Stimulated activated memory B cell treated with anti-CD40 and anti-IgM and Interleukin-4, amounts not matched to agents 10 μg/mL and 1 μg/mL and 100 μg/mL, for 72 hours (primary cell): ENCODE data around the gene RGS13.
"Not testable (repeated sequence)": the region's sequence is repeated elsewhere in the genome, so short reads cannot be mapped to it uniquely, and the experiment has no call there.

Source experiments
- ATAC-seq: fragments of 150-1000 bp; cut with Tn5 transposase; 2 replicates; pipeline ENCODE4 v1.10.0; 2021
- H3K27ac Mint-ChIP-seq: one replicate; pipeline ENCODE4 v1.8.0; 2022; ENCODE audit warnings: mild to moderate bottlenecking, mixed read lengths
- H3K27me3 Mint-ChIP-seq: one replicate; pipeline ENCODE4 v1.8.0; 2022; ENCODE audit warnings: mixed read lengths
- H3K36me3 Mint-ChIP-seq: one replicate; pipeline ENCODE4 v1.8.0; 2022; ENCODE audit warnings: mixed read lengths
- H3K4me1 Mint-ChIP-seq: one replicate; pipeline ENCODE4 v1.8.0; 2022; ENCODE audit warnings: mixed read lengths
- H3K4me3 Mint-ChIP-seq: one replicate; pipeline ENCODE4 v1.8.0; 2022; ENCODE audit warnings: mild to moderate bottlenecking, moderate library complexity, mixed read lengths
- H3K9me3 Mint-ChIP-seq: one replicate; pipeline ENCODE4 v1.8.0; 2022; ENCODE audit warnings: mixed read lengths

The RGS13 gene

DNA sequence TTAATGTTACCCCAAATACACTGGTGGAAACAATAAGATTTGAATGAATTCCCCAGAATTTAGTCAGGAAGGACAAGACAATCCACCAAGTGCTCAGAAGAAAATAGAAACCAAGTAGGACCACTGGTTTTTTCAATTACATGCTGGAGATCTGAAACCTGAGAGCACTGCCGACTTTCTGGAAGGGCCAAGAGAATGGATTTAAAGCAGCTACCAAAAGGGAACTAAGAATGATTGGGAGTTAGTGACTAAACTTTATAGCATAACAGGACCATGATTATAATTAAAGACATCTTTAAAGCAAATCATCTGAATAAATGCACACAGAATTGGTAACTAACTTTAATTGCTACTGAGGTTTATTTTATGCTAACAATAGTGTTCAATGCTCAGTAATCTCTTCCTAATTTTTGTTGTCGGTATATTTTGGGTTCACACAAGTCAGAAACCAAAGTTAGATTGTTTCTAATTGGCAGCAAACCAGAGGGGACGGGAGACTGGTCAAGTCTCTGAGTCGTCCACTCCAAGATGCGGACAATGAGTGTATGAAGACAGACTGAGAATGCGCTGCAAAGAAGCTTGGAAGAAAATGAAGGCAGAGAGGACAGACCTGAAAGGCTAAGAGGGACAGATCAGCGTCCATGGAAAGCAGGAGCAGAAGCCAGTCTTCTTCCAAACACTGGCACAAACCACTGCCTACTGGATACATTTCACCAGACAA is 2.3 kb upstream of the RGS13 start:
- Mint-ChIP-seq H3K27me3 (peaks cover 60% of the 10 kb centered on the region), H3K9me3 (no peaks in the 10 kb centered on the region), H3K36me3 (no peaks in the 10 kb centered on the region), H3K4me1 (no peaks in the 10 kb centered on the region), H3K27ac (no peak overlapping the region), H3K4me3 (no peak overlapping the region)
- ATAC-seq: no peak

DNA sequence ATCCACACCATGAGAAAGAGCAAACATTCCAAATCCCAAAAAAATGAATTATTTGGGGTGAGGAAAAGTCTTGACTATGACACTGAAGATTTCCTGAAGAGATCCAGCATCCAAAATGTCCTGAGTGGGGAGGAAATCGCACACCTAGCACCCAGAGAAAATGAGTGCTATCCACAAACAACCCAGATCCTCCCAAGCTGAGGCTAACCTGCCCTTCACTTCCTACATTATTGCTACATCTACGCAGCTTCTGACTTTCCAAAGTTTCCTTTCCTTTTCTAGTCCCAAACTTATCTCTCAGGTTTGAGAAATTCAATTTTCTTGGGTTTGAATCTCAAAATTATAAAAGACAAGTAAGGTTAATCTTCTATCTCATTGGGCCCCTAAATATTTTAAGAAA is 906 bp upstream of the RGS13 start:
- ATAC-seq: no peak
- no peaks in the 10 kb centered on the region for H3K36me3 Mint-ChIP-seq
- H3K27ac Mint-ChIP-seq: no peak overlapping the region
- no peak overlapping the region for H3K4me3 Mint-ChIP-seq
- no peaks in the 10 kb centered on the region for H3K4me1 Mint-ChIP-seq
- no peaks in the 10 kb centered on the region for H3K9me3 Mint-ChIP-seq
- H3K27me3 Mint-ChIP-seq: peaks cover 50% of the 10 kb centered on the region

DNA sequence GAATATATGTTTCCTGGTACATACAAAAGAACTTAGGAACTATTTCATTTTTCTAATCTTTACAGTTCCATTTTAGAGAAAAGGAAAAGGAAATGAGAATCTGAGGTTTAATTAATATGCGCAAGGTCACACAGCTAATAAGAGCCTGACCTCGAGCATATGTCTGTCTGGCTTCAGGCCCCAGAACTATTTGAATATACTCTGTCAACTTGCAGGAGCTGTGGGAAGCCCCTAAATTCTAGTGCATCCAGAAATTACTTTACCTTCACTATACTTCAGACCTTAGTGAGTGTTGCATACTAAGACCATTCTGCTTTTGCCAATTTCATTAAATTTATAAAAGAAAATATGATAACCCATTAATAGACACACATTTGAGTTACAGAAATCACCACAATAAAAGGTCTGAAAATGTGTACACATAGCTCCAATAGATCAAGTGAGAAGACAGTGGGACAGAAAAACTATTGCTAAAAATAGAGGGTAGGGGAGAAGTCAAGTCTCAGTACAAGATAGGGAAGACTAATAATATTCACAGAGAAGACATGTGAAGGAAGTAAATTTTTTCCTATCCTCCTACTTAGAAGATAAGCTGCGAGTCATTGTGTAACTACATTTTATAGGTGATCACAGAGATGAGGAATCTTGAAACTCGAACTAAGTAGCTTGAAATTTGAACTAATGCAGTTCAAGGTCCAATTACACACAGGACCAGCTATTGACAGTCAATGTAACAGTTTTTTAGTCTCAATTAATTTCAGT is 3.8 kb downstream of the RGS13 start:
- peaks cover 15% of the 10 kb centered on the region for H3K27me3 Mint-ChIP-seq
- H3K27ac Mint-ChIP-seq: no peak overlapping the region
- peak; percentile 93 for ATAC-seq
- no peaks in the 10 kb centered on the region for H3K36me3 Mint-ChIP-seq
- peak overlapping the region; percentile 33 for H3K4me3 Mint-ChIP-seq
- H3K4me1 Mint-ChIP-seq: no peaks in the 10 kb centered on the region
- no peaks in the 10 kb centered on the region for H3K9me3 Mint-ChIP-seq

DNA sequence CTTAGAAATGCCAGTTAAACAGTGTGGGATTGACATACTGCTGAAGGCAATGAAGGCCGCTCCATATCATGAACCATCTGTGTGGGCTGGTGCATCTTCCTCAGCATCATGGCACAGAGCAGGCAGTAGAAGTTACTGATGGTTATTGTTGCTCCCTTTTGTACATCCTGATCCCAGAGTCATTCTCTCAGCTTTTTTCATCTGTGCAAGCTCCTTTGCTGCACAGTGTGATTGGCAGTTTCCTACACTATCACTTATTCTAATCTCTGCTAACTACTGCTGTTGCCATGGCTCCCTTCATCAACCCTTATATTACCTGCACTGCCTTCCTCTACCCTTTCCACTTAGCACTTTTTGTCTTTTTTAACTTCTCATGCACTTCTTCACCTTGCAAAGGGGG is 16.2 kb downstream of the RGS13 start:
- Mint-ChIP-seq H3K36me3 (no peaks in the 10 kb centered on the region), H3K9me3 (no peaks in the 10 kb centered on the region), H3K27ac (no peak overlapping the region), H3K4me3 (no peak overlapping the region), H3K4me1 (no peaks in the 10 kb centered on the region), H3K27me3 (peaks cover 10% of the 10 kb centered on the region)
- ATAC-seq: no peak

DNA sequence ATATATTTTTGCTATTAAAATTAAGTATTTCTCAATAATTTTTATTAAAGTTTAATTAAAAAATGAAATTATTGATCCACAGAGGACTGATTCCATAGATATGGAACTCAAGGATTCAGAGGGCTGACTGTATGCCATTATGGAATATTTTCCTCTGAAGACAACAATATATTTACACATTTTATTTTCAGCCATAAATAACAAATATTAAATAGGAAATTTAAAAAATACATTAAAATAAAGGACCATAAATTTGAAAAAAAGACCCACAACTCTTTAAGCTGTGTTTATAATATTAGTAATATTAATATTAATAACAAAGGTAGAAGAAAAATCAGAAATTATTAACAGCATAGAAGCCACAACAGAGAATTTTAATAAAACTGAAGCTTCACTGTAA is 18.2 kb downstream of the RGS13 start:
- no peak overlapping the region for H3K4me3 Mint-ChIP-seq
- no peak for ATAC-seq
- no peaks in the 10 kb centered on the region for H3K9me3 Mint-ChIP-seq
- no peaks in the 10 kb centered on the region for H3K4me1 Mint-ChIP-seq
- H3K27me3 Mint-ChIP-seq: peaks cover 10% of the 10 kb centered on the region
- H3K36me3 Mint-ChIP-seq: no peaks in the 10 kb centered on the region
- no peak overlapping the region for H3K27ac Mint-ChIP-seq

DNA sequence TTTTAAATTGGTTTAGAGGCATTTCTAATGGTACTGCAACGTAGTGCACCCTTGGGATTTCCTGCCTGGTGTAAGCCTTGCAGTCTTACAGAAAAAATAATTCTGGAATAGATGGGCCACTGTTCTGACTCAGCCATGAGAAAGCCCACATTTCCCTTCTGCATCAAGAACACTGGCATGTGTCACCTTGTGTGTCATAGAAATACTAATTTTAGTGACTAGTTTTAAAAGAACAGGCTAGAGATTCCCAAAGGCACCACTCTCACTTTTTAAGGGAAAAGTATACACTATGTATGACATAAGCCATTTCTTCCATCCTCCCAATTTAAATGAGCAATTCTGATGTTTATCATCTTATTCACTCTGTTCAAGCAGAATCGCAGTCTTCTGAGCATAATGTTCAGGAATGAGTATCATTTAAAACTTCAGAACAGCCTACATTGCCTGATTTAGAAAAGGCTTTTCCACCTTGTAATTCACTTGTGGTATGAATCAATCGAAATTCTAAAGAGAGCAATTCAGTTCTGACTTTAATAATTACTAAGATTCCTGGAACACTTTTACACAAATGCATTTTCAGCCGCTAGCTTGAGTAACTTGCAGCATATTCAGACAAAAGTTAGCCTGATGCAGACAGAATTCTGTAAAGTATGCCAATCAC is 18.8 kb downstream of the RGS13 start:
- Mint-ChIP-seq H3K27me3 (peaks cover 4% of the 10 kb centered on the region), H3K4me3 (no peak overlapping the region), H3K36me3 (no peaks in the 10 kb centered on the region), H3K27ac (no peak overlapping the region), H3K4me1 (no peaks in the 10 kb centered on the region), H3K9me3 (no peaks in the 10 kb centered on the region)
- ATAC-seq: no peak

DNA sequence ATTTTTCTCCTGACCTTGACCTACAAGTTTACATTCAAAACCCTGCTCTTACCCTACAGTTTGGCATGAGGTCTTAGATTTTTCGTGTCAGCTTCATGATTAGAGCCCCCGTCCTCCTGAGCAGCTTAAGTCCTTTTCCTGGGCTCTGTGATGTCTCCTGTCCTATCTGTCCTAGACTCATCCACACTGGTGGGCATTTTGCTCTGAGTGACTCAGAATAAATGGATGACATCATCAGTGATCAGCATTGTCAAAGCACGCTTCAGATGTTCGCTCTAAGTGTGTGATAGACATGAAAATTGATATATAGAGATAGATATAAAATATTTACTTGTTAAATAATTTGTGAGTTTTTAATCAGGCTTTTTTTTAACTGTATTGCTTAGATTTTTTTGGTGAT is 21.8 kb downstream of the RGS13 start:
- H3K4me1 Mint-ChIP-seq: no peaks in the 10 kb centered on the region
- no peaks in the 10 kb centered on the region for H3K36me3 Mint-ChIP-seq
- no peak for ATAC-seq
- no peak overlapping the region for H3K27ac Mint-ChIP-seq
- H3K27me3 Mint-ChIP-seq: no peaks in the 10 kb centered on the region
- H3K4me3 Mint-ChIP-seq: no peak overlapping the region
- no peaks in the 10 kb centered on the region for H3K9me3 Mint-ChIP-seq

DNA sequence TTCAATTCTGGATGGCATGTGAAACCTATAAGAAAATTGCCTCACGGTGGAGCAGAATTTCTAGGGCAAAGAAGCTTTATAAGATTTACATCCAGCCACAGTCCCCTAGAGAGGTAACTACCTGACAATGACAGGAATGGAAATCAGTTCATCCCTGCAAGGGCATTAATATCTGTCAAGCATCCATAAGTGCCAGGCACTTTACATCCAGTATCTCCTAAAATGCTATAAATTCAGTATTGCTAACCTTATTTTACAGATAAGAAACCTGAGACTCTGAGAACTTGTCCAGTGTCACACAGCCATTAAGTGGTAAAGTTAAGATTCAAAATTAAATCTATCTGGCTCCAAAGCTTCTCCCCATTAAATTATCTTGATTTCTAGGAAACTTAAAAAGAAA is 22.3 kb downstream of the RGS13 start:
- H3K9me3 Mint-ChIP-seq: no peaks in the 10 kb centered on the region
- ATAC-seq: no peak
- H3K36me3 Mint-ChIP-seq: no peaks in the 10 kb centered on the region
- H3K27ac Mint-ChIP-seq: no peak overlapping the region
- H3K4me3 Mint-ChIP-seq: no peak overlapping the region
- H3K4me1 Mint-ChIP-seq: no peaks in the 10 kb centered on the region
- H3K27me3 Mint-ChIP-seq: no peaks in the 10 kb centered on the region

DNA sequence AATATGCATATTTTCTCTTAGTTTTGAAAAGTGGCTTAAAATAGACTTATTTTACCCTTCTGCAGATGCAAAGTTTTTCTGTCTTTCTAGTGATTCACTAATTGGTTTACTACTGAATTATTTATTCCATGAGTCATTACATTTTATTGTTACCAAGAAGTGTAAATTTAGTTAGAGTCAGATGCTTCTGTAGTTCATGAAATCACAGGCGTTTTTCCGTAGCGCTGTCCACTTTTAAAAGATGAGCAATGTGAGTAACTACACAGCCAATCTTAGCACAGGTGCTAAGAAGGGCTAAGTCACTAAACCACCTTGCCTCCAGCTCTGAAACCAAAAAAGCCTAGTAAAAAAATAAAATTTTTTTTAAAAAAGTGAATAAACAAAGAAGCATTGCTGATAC is 24.7 kb downstream of the RGS13 start:
- H3K4me3 Mint-ChIP-seq: no peak overlapping the region
- ATAC-seq: no peak
- H3K9me3 Mint-ChIP-seq: no peaks in the 10 kb centered on the region
- no peaks in the 10 kb centered on the region for H3K27me3 Mint-ChIP-seq
- no peaks in the 10 kb centered on the region for H3K36me3 Mint-ChIP-seq
- H3K4me1 Mint-ChIP-seq: no peaks in the 10 kb centered on the region
- no peak overlapping the region for H3K27ac Mint-ChIP-seq

DNA sequence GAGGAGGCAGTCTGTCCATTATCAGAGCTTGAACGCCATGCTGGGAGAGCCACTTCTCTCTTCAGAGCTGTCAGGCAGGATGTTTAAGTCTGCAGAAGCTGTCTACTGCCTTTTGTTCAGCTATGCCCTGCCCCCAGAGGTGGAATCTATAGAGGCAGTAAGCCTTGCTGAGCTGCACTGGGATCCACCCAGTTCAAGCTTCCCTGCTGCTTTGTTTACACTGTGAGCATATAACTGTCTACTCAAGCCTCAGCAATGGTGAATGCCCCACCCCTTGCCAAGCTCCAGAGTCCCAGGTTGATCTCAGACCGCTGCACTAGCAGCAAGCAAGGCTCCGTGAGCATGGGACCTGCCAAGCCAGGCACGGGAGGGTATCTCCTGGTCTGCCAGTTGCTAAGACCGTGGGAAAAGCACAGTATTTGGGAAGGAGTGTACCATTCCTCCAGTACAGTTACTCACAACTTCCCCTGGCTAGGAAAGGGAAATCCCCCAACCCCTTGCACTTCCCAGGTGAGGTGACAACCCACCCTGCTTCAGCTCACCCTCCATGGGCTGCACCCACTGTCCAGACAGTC is 32.5 kb downstream of the RGS13 start:
- Mint-ChIP-seq H3K4me1 (no peaks in the 10 kb centered on the region), H3K4me3 (no peak overlapping the region), H3K27ac (no peak overlapping the region), H3K9me3 (peaks cover 3% of the 10 kb centered on the region), H3K36me3 (no peaks in the 10 kb centered on the region), H3K27me3 (peaks cover 12% of the 10 kb centered on the region)
- ATAC-seq: no peak

DNA sequence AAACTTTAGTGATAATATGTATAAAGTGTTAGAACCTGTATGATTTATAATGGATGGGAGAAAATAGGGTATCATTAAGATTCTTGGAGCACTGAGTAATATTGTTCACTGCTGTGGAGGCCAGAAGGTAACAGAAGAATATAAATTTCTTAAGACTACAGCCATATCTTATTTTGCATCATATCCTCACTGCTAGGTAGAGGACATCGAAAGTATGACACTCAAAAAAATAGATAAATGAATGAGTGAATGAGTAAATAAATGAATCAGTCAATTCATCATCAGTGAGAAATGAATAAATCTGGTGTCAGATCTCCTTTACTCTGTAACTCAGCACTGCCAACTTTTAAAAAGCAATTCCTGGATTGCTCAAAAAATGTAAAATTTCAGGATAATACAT is 33.2 kb downstream of the RGS13 start:
- ATAC-seq: no peak

DNA sequence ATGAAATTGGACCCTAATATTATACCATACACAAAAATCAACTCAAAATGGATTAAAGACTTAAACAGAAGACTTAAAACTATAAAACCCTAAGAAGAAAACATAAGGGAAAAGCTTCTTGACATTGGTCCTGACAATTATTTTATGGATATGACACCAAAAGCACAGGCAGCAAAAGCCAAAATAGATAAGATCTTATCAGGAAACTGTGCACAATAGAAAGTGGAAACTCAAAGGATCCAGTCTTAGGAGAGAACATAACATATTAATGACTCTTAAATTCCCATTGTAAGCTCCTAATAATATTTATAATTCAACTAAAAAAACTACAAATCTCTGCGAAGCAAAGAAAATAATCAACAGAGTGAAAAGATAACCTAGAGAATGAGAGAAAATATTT is 39.8 kb downstream of the RGS13 start:
- no peaks in the 10 kb centered on the region for H3K4me1 Mint-ChIP-seq
- H3K27ac Mint-ChIP-seq: no peak overlapping the region
- H3K9me3 Mint-ChIP-seq: no peaks in the 10 kb centered on the region
- H3K4me3 Mint-ChIP-seq: no peak overlapping the region
- no peaks in the 10 kb centered on the region for H3K36me3 Mint-ChIP-seq
- no peaks in the 10 kb centered on the region for H3K27me3 Mint-ChIP-seq
- ATAC-seq: no peak

More for the DNA sequence above, 33.2 kb downstream of the RGS13 start:
- Mint-ChIP-seq H3K4me1 (no peaks in the 10 kb centered on the region), H3K27me3 (peaks cover 12% of the 10 kb centered on the region), H3K4me3 (no peak overlapping the region), H3K36me3 (no peaks in the 10 kb centered on the region), H3K9me3 (peaks cover 3% of the 10 kb centered on the region), H3K27ac (no peak overlapping the region)

DNA sequence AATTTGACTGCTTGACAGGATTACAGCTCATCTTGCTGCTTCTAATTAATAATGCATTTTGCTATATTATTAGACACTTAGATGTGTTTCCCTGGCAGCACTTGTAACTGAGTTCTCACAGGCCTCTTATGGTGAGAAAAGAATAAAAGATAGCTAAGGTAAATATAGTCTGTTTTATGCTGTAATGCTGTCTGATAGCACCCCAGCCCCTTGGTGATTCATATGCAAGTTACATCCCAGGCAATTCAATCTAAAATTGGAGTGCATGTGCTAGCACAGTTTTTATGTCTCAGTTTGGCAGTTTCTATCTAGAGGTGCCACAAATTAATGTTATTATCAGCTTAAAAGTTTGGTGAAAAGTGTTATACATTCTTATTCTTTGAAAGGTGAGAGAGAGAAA is 42.2 kb downstream of the RGS13 start:
- Mint-ChIP-seq H3K9me3 (no peaks in the 10 kb centered on the region), H3K27me3 (no peaks in the 10 kb centered on the region), H3K4me3 (no peak overlapping the region), H3K36me3 (no peaks in the 10 kb centered on the region), H3K4me1 (no peaks in the 10 kb centered on the region), H3K27ac (no peak overlapping the region)
- ATAC-seq: no peak

DNA sequence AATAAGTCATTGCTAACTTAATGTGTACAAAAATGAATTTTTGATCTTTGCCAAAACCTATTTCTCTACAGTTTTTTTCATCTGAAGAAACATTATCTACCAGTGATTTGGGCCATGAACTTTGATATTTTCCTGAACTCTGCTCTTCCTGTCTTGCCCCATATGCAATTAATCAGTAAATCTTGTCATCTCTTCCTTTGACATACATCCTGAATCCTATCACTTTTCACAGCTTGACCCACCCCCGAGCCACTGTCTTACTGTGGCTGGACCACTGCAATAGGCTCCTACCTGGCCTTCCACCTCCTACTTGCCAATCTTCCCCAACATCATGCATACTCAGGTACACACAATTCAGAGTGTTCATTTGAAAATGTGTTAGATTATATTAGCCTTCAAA is 46.4 kb downstream of the RGS13 start:
- ATAC-seq: no peak
- Mint-ChIP-seq H3K27me3 (peaks cover 5% of the 10 kb centered on the region), H3K4me3 (no peak overlapping the region), H3K9me3 (no peaks in the 10 kb centered on the region), H3K27ac (no peak overlapping the region), H3K4me1 (no peaks in the 10 kb centered on the region), H3K36me3 (no peaks in the 10 kb centered on the region)

DNA sequence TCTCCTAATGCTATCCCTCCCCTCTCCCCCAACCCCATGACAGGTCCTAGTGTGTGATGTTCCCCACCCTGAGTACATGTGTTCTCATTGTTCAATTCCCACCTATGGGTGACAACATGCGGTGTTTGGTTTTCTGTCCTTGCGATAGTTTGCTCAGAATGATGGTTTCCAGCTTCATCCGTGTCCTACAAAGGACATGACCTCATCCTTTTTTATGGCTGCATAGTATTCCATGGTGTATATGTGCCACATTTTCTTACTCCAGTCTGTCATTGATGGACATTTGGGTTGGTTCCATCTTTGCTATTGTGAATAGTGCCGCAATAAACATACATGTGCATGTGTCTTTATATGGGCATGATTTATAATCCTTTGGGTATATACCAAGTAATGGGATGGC is 47.1 kb downstream of the RGS13 start:
- not testable (repeated sequence) for H3K9me3 Mint-ChIP-seq, ATAC-seq, H3K27ac Mint-ChIP-seq, H3K4me1 Mint-ChIP-seq, H3K36me3 Mint-ChIP-seq, H3K4me3 Mint-ChIP-seq
- H3K27me3 Mint-ChIP-seq: peaks cover 12% of the 10 kb centered on the region
